OCI-LY3 (cell line): ENCODE data around the gene FNIP1.

ENCODE experiments used
- CTCF ChIP-seq: fragments of 200-600, 300-600 bp; sonication (generic); IDR thresholded peaks from 2 replicates; pipeline ENCODE4 v1.5.1; 2014; ENCODE audit warnings: antibody characterized with exemption, low read length, low read depth
- EZH2phosphoT487 ChIP-seq: fragments of 200-600 bp; shearing (Covaris generic); IDR thresholded peaks from 2 replicates; pipeline ENCODE4 v1.6.1; 2018; ENCODE audit warnings: antibody characterized with exemption, mixed run types, low read depth

- TF ChIP-seq EZH2phosphoT487: no peak
- TF ChIP-seq CTCF: no peak
Measured at GRCh38 chr5:131706281-131706680, 90.5 kb downstream of the FNIP1 start.
